Natural killer cell (primary cell): ENCODE measurements around the gene HLA-B. TPM values are rescaled to one million over a fixed set of nuclear protein-coding genes. Genes with fewer than 3 reads are reported as not detected.
A peak's percentile ranks its signal among the peaks of the same experiment; 100 is the strongest.
"Not testable (repeated sequence)": the region's sequence is repeated elsewhere in the genome, so short reads cannot be mapped to it uniquely, and the experiment has no call there.

Experiments
- ATAC-seq, 3 donors: fragments of 150-1000 bp in 2 of 3; fragments of 200-7000 bp in 1 of 3; cut with Tn5 transposase; 1 replicate in 1 of 3; 2 replicates in 2 of 3; pipeline ENCODE4 v1.10.0; 2021; ENCODE audit warnings: mild to moderate bottlenecking in 2 of 3, moderate library complexity in 2 of 3
- DNase-seq, 2 donors: peaks; one replicate each; pipeline versions ENCODE4 v3.0.0 to v3.0.0-alpha.2; 2013 to 2021; ENCODE audit warnings: mixed read lengths in 1 of 2
- H3K27ac ChIP-seq: one replicate; pipeline ENCODE4 v1.5.1; 2013; ENCODE audit warnings: mild to moderate bottlenecking, low read length
- H3K27me3 ChIP-seq: one replicate; pipeline ENCODE4 v1.6.1; 2013; ENCODE audit warnings: low read length; ENCODE audit not compliant: control insufficient read depth, insufficient read depth
- H3K36me3 ChIP-seq: one replicate; pipeline ENCODE4 v1.6.1; 2013; ENCODE audit warnings: low read length; ENCODE audit not compliant: control insufficient read depth, insufficient read depth
- H3K4me1 ChIP-seq: one replicate; pipeline ENCODE4 v1.6.1; 2013; ENCODE audit warnings: low read length; ENCODE audit not compliant: control insufficient read depth, insufficient read depth
- H3K4me3 ChIP-seq: one replicate; pipeline ENCODE4 v1.5.1; 2013; ENCODE audit warnings: low read length
- H3K9me3 ChIP-seq: one replicate; pipeline ENCODE4 v1.6.1; 2013; ENCODE audit warnings: low read length; ENCODE audit not compliant: control insufficient read depth, insufficient read depth
- H3K27ac Mint-ChIP-seq, 2 donors: one replicate each; pipeline ENCODE4 v1.8.0; 2022; ENCODE audit warnings: mild to moderate bottlenecking in 2 of 2, mixed read lengths in 2 of 2, moderate library complexity in 1 of 2
- H3K27me3 Mint-ChIP-seq, 2 donors: one replicate each; pipeline ENCODE4 v1.8.0; 2022; ENCODE audit warnings: low read depth in 2 of 2, mixed read lengths in 2 of 2
- H3K36me3 Mint-ChIP-seq: one replicate; pipeline ENCODE4 v1.8.0; 2022; ENCODE audit warnings: mixed read lengths
- H3K4me1 Mint-ChIP-seq, 2 donors: one replicate each; pipeline ENCODE4 v1.8.0; 2022; ENCODE audit warnings: mixed read lengths in 2 of 2
- H3K4me3 Mint-ChIP-seq: one replicate; pipeline ENCODE4 v1.8.0; 2022; ENCODE audit warnings: mild to moderate bottlenecking, moderate library complexity, mixed read lengths
- H3K9me3 Mint-ChIP-seq, 2 donors: one replicate each; pipeline ENCODE4 v1.8.0; 2022; ENCODE audit warnings: mixed read lengths in 2 of 2
- CTCF ChIP-seq: fragments of 200-600 bp; IDR thresholded peaks from one replicate; pipeline ENCODE4 v1.8.0; 2022; ENCODE audit warnings: antibody characterized with exemption
- WGBS: methylation state at CpG from one replicate; pipeline ENCODE4 v1.1.7; 2013; ENCODE audit warnings: missing lambda C conversion rate; ENCODE audit not compliant: insufficient coverage; 5-methylcytosine and 5-hydroxymethylcytosine counted together
- intact Hi-C: fragments of 100-400 bp; cut with micrococcal nuclease; formaldehyde crosslinking; loops from one replicate; pipeline ENCODE4 v1.14.2; 2022
- total RNA-seq, 4 donors: library from RNA; stranded (reverse); fragments of 120-200 nt in 1 of 4; gene quantifications; one replicate each; pipeline versions ENCODE4 v1.2.3 to v1.2.4, GENCODE V29; 2013 to 2022

The HLA-B gene
- total RNA-seq, 3 donors from 2014 or later (not counting 1 experiment from before 2014, with no cell fraction given) = 9,586 to 11,061 (median 11,048) TPM

- Mint-ChIP-seq H3K9me3 (no peaks in the 10 kb centered on the region), H3K27me3 (no peaks in the 10 kb centered on the region), H3K4me3 (peak overlapping the region; percentile 93), H3K36me3 (no peaks in the 10 kb centered on the region), H3K27ac (peak overlapping the region; percentile 85 to 96), H3K4me1 (peaks cover 59 to 60% of the 10 kb centered on the region in 2 donors)
- Histone ChIP-seq H3K9me3 (no peaks in the 10 kb centered on the region), H3K27me3 (no peaks in the 10 kb centered on the region), H3K36me3 (no peaks in the 10 kb centered on the region), H3K4me1 (peaks cover 56% of the 10 kb centered on the region), H3K4me3 (peak overlapping the region; percentile 80), H3K27ac (peak overlapping the region; percentile 81)
- TF ChIP-seq CTCF = peak; percentile 72
- ATAC-seq (peak; percentile 32 to 46 (median 38)), DNase-seq (peak; percentile 55 to 81)
- intact Hi-C loops = loop anchor here (5.0 kb wide), 1 partner anchor 92 kb away; no protein-coding TSS in a partner anchor
- WGBS = under 1% methylated on average over 57 of the region's 57 CpGs
These were observed 42.8 kb upstream of the HLA-B start for GRCh38 chr6:31399589-31400466.

GRCh38 chr6:31397901-31398525 is 41.0 kb upstream of the HLA-B start:
- WGBS = 95% methylated on average over 10 of the region's 10 CpGs
- no peak overlapping the region for H3K4me3 Mint-ChIP-seq
- peaks cover 41 to 50% of the 10 kb centered on the region in 2 donors for H3K4me1 Mint-ChIP-seq

GRCh38 chr6:31397153-31397499 is 40.1 kb upstream of the HLA-B start:
- intact Hi-C loops = loop anchor here (1.0 kb wide), 1 partner anchor 44 kb away; no protein-coding TSS in a partner anchor
- H3K27ac ChIP-seq, DNase-seq, H3K27me3 Mint-ChIP-seq, H3K4me3 Mint-ChIP-seq, H3K27ac Mint-ChIP-seq, H3K9me3 ChIP-seq, H3K9me3 Mint-ChIP-seq, H3K36me3 ChIP-seq, H3K4me3 ChIP-seq, ATAC-seq, H3K36me3 Mint-ChIP-seq, H3K27me3 ChIP-seq: not testable (repeated sequence)
- WGBS = 36% methylated on average over 8 of the region's 8 CpGs
- peaks cover 32 to 41% of the 10 kb centered on the region in 2 donors for H3K4me1 Mint-ChIP-seq
- peaks cover 33% of the 10 kb centered on the region for H3K4me1 ChIP-seq

More at GRCh38 chr6:31397901-31398525, 41.0 kb upstream of the HLA-B start:
- H3K36me3 Mint-ChIP-seq = no peaks in the 10 kb centered on the region
- no peaks in the 10 kb centered on the region for H3K27me3 Mint-ChIP-seq
- DNase-seq = no peak
- Histone ChIP-seq H3K4me1 (peaks cover 42% of the 10 kb centered on the region), H3K27ac (no peak overlapping the region), H3K9me3 (no peaks in the 10 kb centered on the region), H3K4me3 (no peak overlapping the region), H3K27me3 (no peaks in the 10 kb centered on the region), H3K36me3 (peaks cover 9% of the 10 kb centered on the region)
- intact Hi-C loops = loop anchor here (1.0 kb wide), 1 partner anchor 43 kb away; no protein-coding TSS in a partner anchor
- no peak overlapping the region for H3K27ac Mint-ChIP-seq
- no peaks in the 10 kb centered on the region for H3K9me3 Mint-ChIP-seq
- ATAC-seq = no peak
- TF ChIP-seq CTCF = no peak
